Measurements from ENCODE around the gene DOK5. TPM values are rescaled to one million over a fixed set of nuclear protein-coding genes. Genes with fewer than 3 reads are reported as not detected.

The DOK5 gene
- total RNA-seq, 1 donor from 2014 or later: 14.3 TPM

- DNase-seq: no peak
- no peak for TF ChIP-seq CTCF (IDR thresholded peaks at IDR 0.05; ENCODE audit: borderline replicate concordance)
- Histone ChIP-seq H3K27me3 (ENCODE audit: low read depth) (peaks cover 42% of the 10 kb centered on the region), H3K4me1 (peaks cover 3% of the 10 kb centered on the region), H3K36me3 (no peaks in the 10 kb centered on the region), H3K27ac (replicated peaks) (no peak overlapping the region), H3K9me3 (replicated peaks) (no peaks in the 10 kb centered on the region), H3K4me3 (no peak overlapping the region)
- intact Hi-C loops (cut with micrococcal nuclease): no loop called here
These were observed 202.9 kb downstream of the DOK5 start for GRCh38 chr20:54678253-54678652.

GRCh38 chr20:54680439-54680838, 205.0 kb downstream of the DOK5 start:
- Histone ChIP-seq H3K4me1 (peaks cover 3% of the 10 kb centered on the region), H3K27ac (replicated peaks) (no peak overlapping the region), H3K36me3 (no peaks in the 10 kb centered on the region), H3K27me3 (ENCODE audit: low read depth) (peaks cover 48% of the 10 kb centered on the region), H3K9me3 (replicated peaks) (no peaks in the 10 kb centered on the region), H3K4me3 (no peak overlapping the region)
- intact Hi-C loops (cut with micrococcal nuclease): no loop called here
- DNase-seq: no peak
- TF ChIP-seq CTCF (IDR thresholded peaks at IDR 0.05; ENCODE audit: borderline replicate concordance): no peak

DNA sequence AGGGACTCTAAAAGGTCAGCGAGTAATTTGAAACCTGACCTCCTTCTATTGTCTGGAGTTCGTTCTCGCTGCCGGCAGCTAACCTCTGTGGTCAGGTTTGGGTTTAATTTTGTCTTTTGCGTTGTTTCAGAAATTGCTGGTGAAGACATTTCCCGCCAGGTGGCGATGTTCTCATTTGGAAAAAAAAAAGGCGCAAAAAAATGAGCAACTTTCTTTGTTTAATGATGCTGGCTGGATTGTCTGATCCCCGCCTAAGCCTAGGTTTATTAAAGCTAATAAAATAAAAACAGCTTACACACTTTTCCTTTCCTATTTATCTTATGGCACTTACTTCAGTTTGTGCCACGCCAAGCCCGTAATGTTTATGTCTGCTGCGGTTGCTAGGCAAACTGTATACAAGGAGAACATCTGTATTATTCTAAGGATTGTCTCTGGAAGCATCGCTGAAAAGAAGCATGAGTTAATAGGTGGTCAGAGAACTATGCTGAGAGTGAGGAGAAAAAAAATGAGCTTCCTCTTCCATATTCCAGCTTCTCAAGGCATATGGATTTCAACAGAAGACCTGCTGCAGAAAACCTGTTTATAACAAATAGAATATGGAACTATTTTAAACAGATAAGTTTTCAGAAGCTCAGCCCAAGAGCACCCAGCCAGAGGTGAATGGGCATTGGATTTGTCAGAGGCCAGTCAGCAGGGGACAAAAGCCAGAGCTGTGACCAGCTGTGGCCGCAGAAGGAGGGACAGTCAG, 205.7 kb downstream of the DOK5 start:
- peaks cover 3% of the 10 kb centered on the region for H3K4me1 ChIP-seq
- H3K27ac ChIP-seq (replicated peaks): no peak overlapping the region
- no peaks in the 10 kb centered on the region for H3K36me3 ChIP-seq
- peaks cover 50% of the 10 kb centered on the region for H3K27me3 ChIP-seq (ENCODE audit: low read depth)
- no peak for DNase-seq
- no peaks in the 10 kb centered on the region for H3K9me3 ChIP-seq (replicated peaks)
- peak; percentile 73 for TF ChIP-seq CTCF (IDR thresholded peaks at IDR 0.05; ENCODE audit: borderline replicate concordance)
- intact Hi-C loops (cut with micrococcal nuclease): no loop called here
- H3K4me3 ChIP-seq: no peak overlapping the region

GRCh38 chr20:54681869-54682268, 206.5 kb downstream of the DOK5 start:
- no peaks in the 10 kb centered on the region for H3K36me3 ChIP-seq
- peaks cover 53% of the 10 kb centered on the region for H3K27me3 ChIP-seq (ENCODE audit: low read depth)
- no peak overlapping the region for H3K4me3 ChIP-seq
- H3K4me1 ChIP-seq: peaks cover 3% of the 10 kb centered on the region
- H3K27ac ChIP-seq (replicated peaks): no peak overlapping the region
- no peak for TF ChIP-seq CTCF (IDR thresholded peaks at IDR 0.05; ENCODE audit: borderline replicate concordance)
- no peak for DNase-seq
- intact Hi-C loops (cut with micrococcal nuclease): no loop called here
- H3K9me3 ChIP-seq (replicated peaks): no peaks in the 10 kb centered on the region

GRCh38 chr20:54688476-54688875, 213.1 kb downstream of the DOK5 start:
- Histone ChIP-seq H3K4me3 (no peak overlapping the region), H3K27me3 (ENCODE audit: low read depth) (peaks cover 27% of the 10 kb centered on the region), H3K9me3 (replicated peaks) (no peaks in the 10 kb centered on the region), H3K36me3 (no peaks in the 10 kb centered on the region), H3K27ac (replicated peaks) (no peak overlapping the region), H3K4me1 (no peaks in the 10 kb centered on the region)
- no peak for TF ChIP-seq CTCF (IDR thresholded peaks at IDR 0.05; ENCODE audit: borderline replicate concordance)
- intact Hi-C loops (cut with micrococcal nuclease): no loop called here
- no peak for DNase-seq

Measured in left ventricle myocardium inferior (tissue), 1 donor.